Epidermal melanocyte (primary cell): ENCODE results near the gene TLE7.

ENCODE experiments used
- DNase-seq: peaks from one replicate; pipeline ENCODE4 v3.0.0; 2011; ENCODE audit warnings: low spot score; ENCODE audit not compliant: insufficient read length

The TLE7 gene

GRCh38 chr16:71442051-71442440 is at the start of gene TLE7:
TSS of gene TLE7 (minus strand) at chr16:71442054. CDS start at chr16:71433324, 8,730 bp downstream.
- DNase-seq, result no peak

GRCh38 chr16:71491054-71491453 is 49.2 kb upstream of the TLE7 start:
- no peak for DNase-seq

GRCh38 chr16:71490361-71490760 is 48.5 kb upstream of the TLE7 start:
- no peak for DNase-seq

GRCh38 chr16:71489122-71489521 is 47.3 kb upstream of the TLE7 start, which contains the start of gene ZNF19:
TSS of gene ZNF19 (minus strand) at chr16:71489324. CDS start at chr16:71482114, 7,210 bp downstream.
- DNase-seq, result no peak

DNA sequence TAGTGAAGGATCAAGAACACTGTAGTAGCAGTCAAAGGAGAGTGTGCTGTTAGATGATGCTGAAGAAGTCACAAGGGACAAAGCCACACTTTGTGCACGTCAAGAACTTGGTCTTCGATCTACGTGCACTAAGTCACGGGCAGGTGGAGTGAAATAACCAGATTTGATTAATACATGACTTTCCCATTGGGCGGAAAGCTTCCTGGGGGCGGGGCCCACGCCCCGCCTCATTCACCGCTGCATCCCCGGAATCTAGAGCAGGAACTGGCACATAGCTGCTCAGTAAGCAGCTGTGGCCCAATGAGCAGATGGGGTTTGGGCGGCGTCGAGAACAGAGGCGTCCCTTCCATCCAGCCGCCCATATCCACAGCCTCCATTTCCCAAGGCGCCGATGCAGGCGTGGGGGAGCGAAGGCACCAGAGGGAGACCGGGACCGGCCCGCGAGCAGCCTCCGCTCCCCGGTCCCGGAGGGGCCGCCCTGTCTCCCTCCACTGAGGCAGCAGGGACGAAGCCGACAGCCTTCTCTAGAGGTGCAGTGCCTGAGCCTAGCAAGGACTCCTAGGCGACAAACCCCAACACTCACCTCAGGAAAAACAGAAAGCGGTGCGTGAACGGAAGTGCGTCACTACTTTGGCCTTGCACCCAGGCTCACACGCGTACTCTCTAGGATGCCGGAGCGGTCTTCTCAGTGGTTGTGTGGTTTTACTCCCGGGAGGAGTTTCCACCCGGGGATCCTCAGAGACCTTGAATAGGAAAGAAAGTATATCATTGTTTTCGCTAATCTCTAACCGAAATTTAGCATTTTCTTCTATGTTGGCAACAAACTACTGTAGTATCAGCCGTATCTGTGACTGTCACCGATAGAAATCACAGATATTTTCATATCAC is 42.4 kb upstream of the TLE7 start:
- DNase-seq, result peak; percentile 77

GRCh38 chr16:71482569-71482968 is 40.7 kb upstream of the TLE7 start:
- no peak for DNase-seq

DNA sequence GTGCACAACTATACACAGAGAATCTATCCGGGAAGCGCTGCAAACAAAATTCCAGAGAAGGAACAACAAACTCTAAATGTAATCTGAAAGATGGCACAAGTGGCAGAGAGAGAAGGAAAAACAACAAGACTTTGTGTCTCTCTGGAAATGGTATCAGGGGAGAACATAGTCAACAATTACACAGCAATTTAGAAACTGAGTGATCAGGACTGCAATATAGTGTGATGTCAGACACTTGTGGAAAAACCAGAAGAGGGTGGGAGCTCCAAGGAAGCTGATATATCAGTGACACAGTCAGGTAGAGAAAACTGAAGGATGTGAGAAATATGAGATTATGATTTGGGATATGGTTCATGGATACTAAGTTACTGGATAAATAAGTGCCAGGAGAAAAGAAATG is 39.1 kb upstream of the TLE7 start:
- no peak for DNase-seq

DNA sequence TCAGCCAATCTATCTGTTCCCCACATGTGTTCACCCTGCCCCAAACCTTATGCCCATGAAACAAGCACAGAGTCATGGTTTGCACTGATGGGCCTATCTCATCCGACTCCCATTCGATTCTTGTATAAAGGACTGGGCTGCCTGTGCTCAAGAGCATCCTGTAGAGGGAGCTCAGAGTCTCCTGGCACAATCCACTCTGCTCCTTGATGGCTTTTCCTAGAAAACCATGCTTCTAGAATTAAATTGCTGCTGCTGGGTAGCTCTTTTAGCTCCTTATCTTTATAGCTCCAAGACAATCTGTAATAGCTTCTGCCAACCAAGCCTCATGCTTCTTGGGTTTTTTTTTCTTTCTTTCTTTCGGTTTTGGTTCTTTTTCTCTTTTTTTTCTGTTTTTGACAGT is 37.6 kb upstream of the TLE7 start:
- no peak for DNase-seq

GRCh38 chr16:71476457-71477124 is 34.7 kb upstream of the TLE7 start:
- DNase-seq, result no peak

- peak; percentile 41 for DNase-seq
These were observed 33.0 kb upstream of the TLE7 start for GRCh38 chr16:71474864-71475263.

- DNase-seq, result no peak
These were observed 32.0 kb upstream of the TLE7 start for GRCh38 chr16:71473891-71474290.

DNA sequence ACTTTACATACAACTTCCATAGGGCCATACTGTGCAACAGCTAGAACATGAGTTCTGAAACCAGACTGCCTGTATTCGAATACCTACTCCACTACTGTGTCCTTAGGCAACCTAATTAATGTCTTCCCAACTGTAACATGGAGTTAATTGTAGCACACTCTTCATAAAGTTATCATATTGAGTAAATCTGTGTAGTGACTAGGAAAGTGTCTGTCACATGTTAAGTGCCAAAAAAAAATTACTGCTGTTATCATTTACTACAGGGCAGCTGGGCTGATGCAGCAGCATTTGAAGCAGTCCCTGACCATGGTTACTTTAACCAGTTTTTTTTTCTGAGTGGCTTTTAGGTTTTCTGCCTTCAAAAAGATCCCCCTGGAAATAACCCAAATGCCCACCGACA is 31.1 kb upstream of the TLE7 start:
- no peak for DNase-seq

DNA sequence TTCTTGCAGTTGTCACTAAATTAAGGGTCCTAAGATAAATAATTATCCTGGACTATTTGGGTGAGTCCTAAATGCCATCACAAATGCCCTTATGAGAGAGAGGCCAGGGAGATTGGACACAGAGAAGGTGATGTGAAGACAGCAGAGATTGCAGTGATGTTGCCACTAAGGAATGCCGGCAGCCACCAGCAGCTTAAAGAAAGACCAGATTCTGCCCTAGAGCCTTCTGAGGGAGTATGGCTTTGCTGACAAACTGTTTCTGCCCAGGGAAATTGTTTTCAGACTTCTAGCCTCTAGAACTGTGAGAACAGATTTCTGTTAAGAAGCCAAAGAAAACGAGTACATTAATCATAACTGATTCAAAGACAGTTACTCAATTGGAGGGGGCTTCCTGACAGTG is 30.2 kb upstream of the TLE7 start:
- no peak for DNase-seq

DNA sequence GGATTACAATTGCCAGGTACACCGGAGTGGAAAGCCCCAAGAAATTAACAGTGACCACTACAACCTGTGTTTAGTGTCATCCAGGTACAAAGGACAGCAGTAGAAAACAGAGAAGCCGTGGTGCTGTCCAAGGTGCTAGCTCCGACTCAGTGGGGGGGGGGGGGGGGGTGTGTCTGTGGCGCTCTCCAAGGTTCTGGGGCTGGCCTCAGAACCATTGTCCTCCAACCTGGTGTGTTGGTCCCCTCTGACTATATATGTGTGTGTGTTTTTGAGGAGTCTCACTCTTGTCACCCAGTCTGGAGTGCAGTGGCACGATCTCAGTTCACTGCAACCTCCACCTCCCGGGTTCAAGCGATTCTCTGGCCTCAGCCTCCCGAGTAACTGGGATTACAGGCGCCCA is 26.0 kb upstream of the TLE7 start:
- DNase-seq, result no peak

DNA sequence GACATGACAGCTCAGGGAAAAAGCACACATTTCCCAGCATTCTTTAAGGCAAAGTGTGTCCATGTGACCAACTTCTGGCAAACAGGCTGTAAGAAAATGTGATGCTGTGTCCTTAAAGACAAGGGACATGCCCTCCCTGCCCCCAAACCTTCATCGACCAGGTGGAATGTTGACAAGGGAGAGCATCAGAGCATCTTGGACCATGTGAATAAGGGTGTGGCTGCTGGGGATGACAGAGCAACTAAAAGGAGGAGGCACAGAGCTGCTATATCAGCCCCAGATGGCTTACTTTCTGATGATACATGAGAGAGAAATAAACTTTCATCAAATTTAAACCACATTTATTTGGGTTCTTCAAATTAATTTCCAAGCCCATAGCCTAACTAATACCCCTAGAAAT is 22.4 kb upstream of the TLE7 start:
- no peak for DNase-seq

DNA sequence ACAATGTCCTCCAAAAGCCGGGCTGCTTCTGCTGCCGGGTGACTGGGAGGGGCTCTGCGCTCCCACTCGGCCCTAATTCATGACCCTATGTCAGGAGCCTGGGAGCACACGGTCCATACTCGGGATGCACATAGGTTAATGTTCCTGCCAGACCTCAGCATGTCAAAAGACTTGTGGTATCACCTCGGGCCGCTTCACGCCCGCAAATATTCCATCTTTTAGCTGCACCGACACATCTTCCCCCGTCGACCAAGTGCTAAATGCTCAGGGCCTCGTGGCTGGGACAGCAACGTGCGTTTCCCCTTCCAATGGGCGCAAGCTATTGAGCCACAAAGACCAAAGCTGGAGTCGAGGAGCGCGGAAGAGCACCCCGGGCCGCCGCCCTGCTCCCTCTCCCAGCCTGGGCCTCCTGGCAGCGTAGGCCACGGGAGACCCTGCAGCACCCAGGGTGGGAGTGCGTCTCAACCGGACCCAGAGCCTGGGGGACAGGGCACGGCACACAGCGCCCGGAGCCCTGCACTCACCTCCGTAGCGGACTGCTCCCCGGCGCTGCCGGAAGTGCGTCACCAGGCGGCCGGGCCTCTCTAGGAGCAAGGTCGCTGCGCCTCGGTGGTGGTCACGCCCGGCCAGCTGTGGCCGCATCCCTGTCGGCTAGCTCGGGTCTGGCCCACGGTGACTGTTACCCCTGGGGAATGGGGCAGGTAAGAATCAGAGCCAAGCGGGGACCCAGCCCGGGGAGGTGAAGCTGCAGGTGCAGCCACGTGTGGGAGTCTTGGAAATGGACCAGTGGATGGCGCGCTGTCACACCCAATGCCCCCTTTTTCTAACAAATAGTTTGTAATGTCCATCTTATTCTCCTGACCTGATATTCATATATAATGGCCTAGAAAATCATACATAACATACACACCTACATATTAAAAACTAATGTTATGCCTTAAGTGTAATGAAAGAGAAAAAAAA is 20.1 kb upstream of the TLE7 start, which contains the start of gene ZNF23:
Gene ZNF23, minus strand, starts transcription at position 562 of the 963 bp plus-strand sequence. CDS start 5,451 bp downstream, outside the sequence.
- DNase-seq, result peak; percentile 82

GRCh38 chr16:71460941-71461340 is 19.1 kb upstream of the TLE7 start:
- DNase-seq, result no peak

DNA sequence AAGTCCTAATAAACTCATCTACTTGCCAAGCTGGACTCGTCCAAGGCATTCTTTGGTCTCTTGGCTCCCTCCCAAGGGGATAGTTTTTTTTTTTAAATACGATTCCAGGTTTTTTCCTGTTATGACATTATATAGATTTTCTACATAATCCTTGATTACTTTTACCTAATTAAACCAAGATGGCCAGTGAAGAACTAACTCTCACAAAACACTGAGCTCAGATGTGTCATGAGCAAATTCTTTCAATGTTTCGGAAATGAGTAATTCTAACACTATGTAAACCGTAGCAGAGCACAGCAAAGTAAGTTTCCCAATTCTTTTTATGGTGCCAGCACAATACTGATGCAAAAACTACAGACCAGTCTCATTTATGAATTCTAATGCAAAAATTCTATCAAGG is 18.4 kb upstream of the TLE7 start:
- peak; percentile 64 for DNase-seq

DNA sequence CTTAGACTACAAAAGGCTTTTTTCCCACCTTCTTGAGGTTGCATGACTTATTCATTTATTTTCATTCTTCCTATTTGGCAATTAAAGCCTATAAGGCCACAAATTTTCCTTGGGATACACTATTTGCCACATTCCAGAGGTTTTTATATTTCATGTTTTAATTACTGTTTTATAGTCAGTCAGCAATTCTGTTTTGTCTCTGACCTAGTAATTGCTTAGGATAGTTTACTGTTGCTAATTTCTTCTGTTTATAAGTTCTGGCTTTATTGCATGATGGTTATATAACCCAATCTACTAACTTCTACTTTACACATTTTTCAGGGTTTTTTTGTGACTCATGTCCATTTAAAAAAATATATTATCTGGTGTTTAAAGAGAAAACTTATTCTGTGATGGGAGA is 17.7 kb upstream of the TLE7 start:
- no peak for DNase-seq

DNA sequence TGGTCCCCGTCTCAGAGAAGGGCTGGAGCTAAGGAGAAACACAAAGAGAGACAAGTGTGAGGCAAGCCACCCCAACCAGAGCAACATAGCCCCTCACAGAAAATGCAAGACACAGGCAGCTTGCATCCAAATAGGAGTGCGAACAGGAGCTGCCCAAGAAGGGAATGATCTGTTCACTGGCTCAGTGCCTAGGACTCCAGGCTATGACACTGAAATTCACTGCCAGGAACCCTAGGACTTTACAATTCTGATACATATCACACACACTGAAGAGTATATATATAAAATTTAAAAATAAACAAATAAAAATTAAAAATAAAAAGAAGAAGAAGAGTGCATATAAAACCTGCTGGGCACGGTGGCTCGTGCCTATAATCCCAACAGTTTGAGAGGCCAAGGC is 14.9 kb upstream of the TLE7 start:
- no peak for DNase-seq

GRCh38 chr16:71453036-71453435 is 11.2 kb upstream of the TLE7 start:
- DNase-seq, result no peak
